H1 (cell line): ENCODE results near the gene OR2AE1. TPM values are rescaled to one million over a fixed set of nuclear protein-coding genes. Genes with fewer than 3 reads are reported as not detected.

ENCODE experiments used
- CTCF ChIA-PET: fragments of 300-600 bp; sonication (Branson Sonifier 250); formaldehyde crosslinking; loops from one replicate; lab custom pipeline; 2021; ENCODE audit not compliant: partially characterized antibody; lab: Charles Lee
- POLR2A ChIA-PET: fragments of 300-600 bp; sonication (Branson Sonifier 250); formaldehyde crosslinking; loops from one replicate; lab custom pipeline; 2021; ENCODE audit warnings: inconsistent platforms; ENCODE audit not compliant: partially characterized antibody; lab: Charles Lee
- DNase-seq, 2 experiments: peaks; one replicate each; pipeline versions ENCODE4 v3.0.0 to v3.0.0-alpha.2; 2010 to 2022; ENCODE audit warnings: low spot score in 2 of 2, low read depth in 1 of 2, mixed read lengths in 1 of 2
- FAIRE-seq: peaks from 2 replicates; lab custom pipeline; 2011; peaks lifted over from hg19 to GRCh38; lab: Jason Lieb, UNC
- H2AFZ ChIP-seq: 2 replicates; pipeline ENCODE4 v1.8.1; 2012; ENCODE audit warnings: low read length, inconsistent platforms
- H2AK5ac ChIP-seq: 2 replicates; pipeline ENCODE4 v1.6.1; 2013; ENCODE audit warnings: low read depth, low read length
- H2BK120ac ChIP-seq: replicated peaks from 2 replicates; pipeline ENCODE3; 2013; ENCODE audit warnings: low read depth, low read length, inconsistent platforms
- H2BK12ac ChIP-seq: 2 replicates; pipeline ENCODE4 v1.6.1; 2013; ENCODE audit warnings: low read depth, low read length
- H2BK15ac ChIP-seq: 2 replicates; pipeline ENCODE4 v1.6.1; 2013; ENCODE audit warnings: low read length
- H2BK20ac ChIP-seq: 2 replicates; pipeline ENCODE4 v1.6.1; 2013; ENCODE audit warnings: low read length
- H2BK5ac ChIP-seq: 2 replicates; pipeline ENCODE4 v1.6.1; 2013; ENCODE audit warnings: low read depth, low read length
- H3K14ac ChIP-seq: 2 replicates; pipeline ENCODE4 v1.6.1; 2013; ENCODE audit warnings: inconsistent platforms; ENCODE audit not compliant: insufficient read length
- H3K18ac ChIP-seq: 2 replicates; pipeline ENCODE4 v1.6.1; 2013; ENCODE audit warnings: low read length; ENCODE audit errors: extremely low read depth
- H3K23ac ChIP-seq: 2 replicates; pipeline ENCODE4 v1.6.1; 2013; ENCODE audit warnings: inconsistent platforms; ENCODE audit not compliant: insufficient read length
- H3K23me2 ChIP-seq: 2 replicates; pipeline ENCODE4 v1.6.1; 2013; ENCODE audit warnings: low read depth, low read length
- H3K27ac ChIP-seq: 2 replicates; pipeline ENCODE4 v1.6.1; 2011; ENCODE audit warnings: low read depth, low read length, inconsistent platforms
- H3K27me3 ChIP-seq, 4 experiments: replicated peaks in 1 of 4; 1 replicate in 1 of 4; 2 replicates in 3 of 4; pipeline versions ENCODE4 v1.6.1 to v1.8.1; 2011 to 2013; ENCODE audit warnings: low read length in 3 of 4, mild to moderate bottlenecking in 3 of 4, inconsistent platforms in 2 of 4, mixed read lengths in 2 of 4, moderate library complexity in 1 of 4; ENCODE audit not compliant: control insufficient read depth in 3 of 4, insufficient read depth in 3 of 4; ENCODE audit errors: extremely low read depth in 1 of 4
- H3K36me3 ChIP-seq, 4 experiments: 2 replicates each; pipeline versions ENCODE4 v1.6.1 to v1.8.1; 2011 to 2013; ENCODE audit warnings: mild to moderate bottlenecking in 4 of 4, low read length in 3 of 4, moderate library complexity in 2 of 4, control low read depth in 1 of 4, inconsistent platforms in 1 of 4; ENCODE audit not compliant: insufficient read depth in 4 of 4, control insufficient read depth in 2 of 4
- H3K4ac ChIP-seq: replicated peaks from 2 replicates; pipeline ENCODE3; 2013; ENCODE audit warnings: low read length, low read depth, mixed read lengths, inconsistent platforms; ENCODE audit not compliant: insufficient read length
- H3K4me1 ChIP-seq, 4 experiments: replicated peaks in 1 of 4; 1 replicate in 1 of 4; 2 replicates in 3 of 4; pipeline versions ENCODE4 v1.6.1 to v1.8.1; 2011 to 2013; ENCODE audit warnings: low read length in 3 of 4, inconsistent platforms in 2 of 4, mixed read lengths in 1 of 4; ENCODE audit not compliant: insufficient read depth in 4 of 4, control insufficient read depth in 3 of 4
- H3K4me2 ChIP-seq, 2 experiments: 2 replicates each; pipeline versions ENCODE4 v1.6.1 to v1.8.1; 2011 to 2013; ENCODE audit warnings: low read depth in 2 of 2, low read length in 2 of 2, control low read depth in 1 of 2, inconsistent platforms in 1 of 2, mild to moderate bottlenecking in 1 of 2; ENCODE audit not compliant: insufficient read depth in 1 of 2
- H3K4me3 ChIP-seq, 4 experiments: fragments of 200-600, 300-600 bp in 1 of 4; sonication (generic), shearing (Covaris generic), sonication (Bioruptor Twin) in 1 of 4; 2 replicates each; pipeline versions ENCODE4 v1.5.1 to v1.8.1; 2011 to 2016; ENCODE audit warnings: low read length in 4 of 4, low read depth in 3 of 4, control low read depth in 2 of 4, inconsistent platforms in 2 of 4, mild to moderate bottlenecking in 2 of 4, mixed read lengths in 1 of 4, moderate library complexity in 1 of 4; ENCODE audit not compliant: insufficient read depth in 2 of 4; ENCODE audit errors: extremely low read depth in 1 of 4
- H3K56ac ChIP-seq: replicated peaks from 2 replicates; pipeline ENCODE3; 2013; ENCODE audit warnings: low read depth, mild to moderate bottlenecking, mixed read lengths, low read length, inconsistent platforms; ENCODE audit not compliant: insufficient read length
- H3K79me1 ChIP-seq: 2 replicates; pipeline ENCODE4 v1.6.1; 2013; ENCODE audit warnings: low read depth, low read length, control low read depth
- H3K79me2 ChIP-seq, 2 experiments: 2 replicates each; pipeline versions ENCODE4 v1.6.1 to v1.8.1; 2012 to 2013; ENCODE audit warnings: low read length in 2 of 2, mild to moderate bottlenecking in 2 of 2, inconsistent platforms in 1 of 2; ENCODE audit not compliant: insufficient read depth in 2 of 2, control insufficient read depth in 1 of 2
- H3K9ac ChIP-seq, 4 experiments: replicated peaks in 1 of 4; 1 replicate in 1 of 4; 2 replicates in 3 of 4; pipeline versions ENCODE4 v1.6.1 to v1.8.1; 2011 to 2013; ENCODE audit warnings: low read depth in 3 of 4, low read length in 3 of 4, control low read depth in 2 of 4, mild to moderate bottlenecking in 2 of 4, moderate library complexity in 2 of 4, inconsistent platforms in 1 of 4; ENCODE audit errors: extremely low read depth in 1 of 4
- H3K9me3 ChIP-seq, 2 experiments: 2 replicates each; pipeline versions ENCODE4 v1.6.1 to v1.8.1; 2012 to 2013; ENCODE audit warnings: mild to moderate bottlenecking in 2 of 2, moderate library complexity in 2 of 2, control low read depth in 1 of 2, inconsistent platforms in 1 of 2, low read depth in 1 of 2, low read length in 1 of 2, mixed read lengths in 1 of 2; ENCODE audit not compliant: insufficient read depth in 2 of 2
- H4K20me1 ChIP-seq, 2 experiments: replicated peaks in 1 of 2; 2 replicates each; pipeline versions ENCODE3 to v1.8.1; 2011 to 2013; ENCODE audit warnings: inconsistent platforms in 2 of 2, low read length in 2 of 2, mild to moderate bottlenecking in 1 of 2; ENCODE audit not compliant: insufficient read depth in 2 of 2, control insufficient read depth in 1 of 2
- H4K5ac ChIP-seq: 2 replicates; pipeline ENCODE4 v1.6.1; 2013; ENCODE audit warnings: low read length, low read depth, mixed read lengths, inconsistent platforms; ENCODE audit not compliant: insufficient read length
- H4K8ac ChIP-seq: 2 replicates; pipeline ENCODE4 v1.8.0; 2013; ENCODE audit warnings: mild to moderate bottlenecking, moderate library complexity, low read length, inconsistent platforms; ENCODE audit not compliant: insufficient read depth; ENCODE audit errors: extremely low read depth
- H4K91ac ChIP-seq: replicated peaks from 2 replicates; pipeline ENCODE3; 2013; ENCODE audit warnings: low read length, mixed read lengths, inconsistent platforms; ENCODE audit not compliant: insufficient read length
- BRCA1 ChIP-seq: IDR thresholded peaks from 2 replicates; pipeline ENCODE4 v1.6.1; 2012; ENCODE audit warnings: low read depth, low read length, improper control_type of control experiment
- CBX5 ChIP-seq: fragments of 300-800, 300-1000 bp; sonication (generic); IDR thresholded peaks from 2 replicates; pipeline ENCODE4 v1.7.1; 2016; ENCODE audit warnings: antibody characterized with exemption, low read length, low read depth
- CEBPB ChIP-seq: IDR thresholded peaks from 2 replicates; pipeline ENCODE4 v1.6.1; 2012; ENCODE audit warnings: low read depth, low read length
- CREB1 ChIP-seq: IDR thresholded peaks from 2 replicates; pipeline ENCODE4 v1.6.1; 2012; ENCODE audit warnings: inconsistent platforms
- GABPA ChIP-seq: IDR thresholded peaks from 2 replicates; pipeline ENCODE4 v1.6.1; 2011; ENCODE audit warnings: mild to moderate bottlenecking, low read length, moderate library complexity, borderline replicate concordance; ENCODE audit not compliant: insufficient read depth
- POLR2AphosphoS5 ChIP-seq: IDR thresholded peaks from 2 replicates; pipeline ENCODE4 v1.6.1; 2011; ENCODE audit warnings: low read depth, low read length
- WGBS, 2 experiments: shearing (Covaris generic) in 1 of 2; methylation state at CpG; one replicate each; pipeline versions ENCODE4 v1.1.6 to v1.1.7; 2013 to 2015; ENCODE audit warnings: low lambda C conversion rate in 2 of 2, mixed read lengths in 2 of 2, inconsistent platforms in 1 of 2, low coverage in 1 of 2, missing lambda C conversion rate in 1 of 2; ENCODE audit not compliant: insufficient replicate concordance in 2 of 2, insufficient coverage in 1 of 2, insufficient read length in 1 of 2; ENCODE audit errors: extremely low coverage in 1 of 2, missing lambda C conversion rate in 1 of 2; 5-methylcytosine and 5-hydroxymethylcytosine counted together
- polyA plus RNA-seq, 7 experiments: library from polyadenylated mRNA; depleted of rRNA in 3 of 7; stranded (reverse) in 5 of 7; unstranded in 2 of 7; fragments of >200 nt in 5 of 7; fragments of 200-250 nt in 2 of 7; gene quantifications; 1 replicate in 5 of 7; 2 replicates in 1 of 7; 4 replicates in 1 of 7; pipeline versions ENCODE4 v1.2.1 to v1.2.3, GENCODE V29; 2011 to 2013; ENCODE audit warnings: missing spikeins in 2 of 7, mixed read lengths in 2 of 7
- total RNA-seq: library from RNA; stranded (reverse); fragmentation: NEBNext Ultra II Directional; extraction: Animal tissue kit (Norgen Biotek cat#: 25700); gene quantifications from 2 replicates; pipeline ENCODE4 v1.2.1, GENCODE V29; 2021
- TF ChIP-seq, protein P1 (sequence below), 3 experiments: IDR thresholded peaks; 1 replicate in 2 of 3; 2 replicates in 1 of 3; pipeline versions ENCODE4 v1.5.1 to v1.6.1; 2011; ENCODE audit warnings: low read length in 3 of 3, mild to moderate bottlenecking in 3 of 3, inconsistent platforms in 2 of 3, low read depth in 1 of 3, moderate library complexity in 1 of 3; ENCODE audit not compliant: insufficient read depth in 1 of 3; ENCODE audit errors: control extremely low read depth in 1 of 3

The OR2AE1 gene
- total and polyA plus RNA-seq, 2 of the 8 experiments (the other 6 are each of a cell fraction or from before 2014, with no cell fraction given) = not detected

DNA sequence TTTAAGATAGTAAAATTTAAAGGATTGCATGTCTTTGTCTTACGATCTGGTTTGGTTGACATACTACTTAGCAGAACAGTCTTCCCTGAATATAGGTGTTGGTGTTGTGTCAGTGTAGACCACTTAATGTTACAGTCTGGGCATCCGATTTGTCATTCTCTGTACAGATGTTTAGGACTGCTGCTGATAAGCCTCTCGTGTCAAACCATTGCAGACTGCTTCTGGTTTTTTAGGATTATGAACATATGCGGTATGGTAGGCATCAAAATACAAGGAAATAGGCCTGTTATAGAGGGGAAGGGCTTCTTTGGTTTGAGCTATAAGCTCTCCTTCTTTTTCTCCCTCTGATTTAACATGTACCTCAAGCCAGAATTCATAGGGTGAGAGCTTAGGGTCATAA lies 41.6 kb downstream of the OR2AE1 start:
- no peaks in the 10 kb centered on the region for H3K23me2 ChIP-seq
- H3K9ac ChIP-seq = no peak overlapping the region
- POLR2A ChIA-PET = no interaction called here
- no peak overlapping the region for H3K4me3 ChIP-seq
- 93% methylated on average over 4 of the region's 4 CpGs; no CpG with 5 or more reads in 1 of the 2 experiments for WGBS, 2 experiments
- no peaks in the 10 kb centered on the region for H3K79me1 ChIP-seq
- no peaks in the 10 kb centered on the region for H4K20me1 ChIP-seq
- no peak overlapping the region for H4K5ac ChIP-seq
- no peak for TF ChIP-seq CEBPB
- no peak for TF ChIP-seq GABPA
- no peak for TF ChIP-seq CBX5
- TF ChIP-seq, protein P1, sequence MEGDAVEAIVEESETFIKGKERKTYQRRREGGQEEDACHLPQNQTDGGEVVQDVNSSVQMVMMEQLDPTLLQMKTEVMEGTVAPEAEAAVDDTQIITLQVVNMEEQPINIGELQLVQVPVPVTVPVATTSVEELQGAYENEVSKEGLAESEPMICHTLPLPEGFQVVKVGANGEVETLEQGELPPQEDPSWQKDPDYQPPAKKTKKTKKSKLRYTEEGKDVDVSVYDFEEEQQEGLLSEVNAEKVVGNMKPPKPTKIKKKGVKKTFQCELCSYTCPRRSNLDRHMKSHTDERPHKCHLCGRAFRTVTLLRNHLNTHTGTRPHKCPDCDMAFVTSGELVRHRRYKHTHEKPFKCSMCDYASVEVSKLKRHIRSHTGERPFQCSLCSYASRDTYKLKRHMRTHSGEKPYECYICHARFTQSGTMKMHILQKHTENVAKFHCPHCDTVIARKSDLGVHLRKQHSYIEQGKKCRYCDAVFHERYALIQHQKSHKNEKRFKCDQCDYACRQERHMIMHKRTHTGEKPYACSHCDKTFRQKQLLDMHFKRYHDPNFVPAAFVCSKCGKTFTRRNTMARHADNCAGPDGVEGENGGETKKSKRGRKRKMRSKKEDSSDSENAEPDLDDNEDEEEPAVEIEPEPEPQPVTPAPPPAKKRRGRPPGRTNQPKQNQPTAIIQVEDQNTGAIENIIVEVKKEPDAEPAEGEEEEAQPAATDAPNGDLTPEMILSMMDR (IDR thresholded peaks at IDR 0.05; ENCODE audit: control extremely low read depth in 1 of 3, insufficient read depth in 1 of 3, low read depth in 1 of 3, low read length in 3 of 3) = no peak
- TF ChIP-seq BRCA1 = no peak
- no peak for TF ChIP-seq CREB1
- no peak for TF ChIP-seq POLR2AphosphoS5
- no peak overlapping the region for H3K14ac ChIP-seq
- no peak overlapping the region for H3K4ac ChIP-seq
- no peak overlapping the region for H3K56ac ChIP-seq
- no peak for FAIRE-seq
- H3K4me1 ChIP-seq = peaks cover 1 to 9% (median 7%) of the 10 kb centered on the region in 4 experiments; a peak in 4 of 7 replicates
- no peaks in the 10 kb centered on the region for H3K9me3 ChIP-seq
- no peaks in the 10 kb centered on the region for H3K79me2 ChIP-seq
- no peak overlapping the region for H3K27ac ChIP-seq
- H3K36me3 ChIP-seq = no peaks in the 10 kb centered on the region
- no peak overlapping the region for H3K4me2 ChIP-seq
- H2BK5ac ChIP-seq = no peak overlapping the region
- H2AK5ac ChIP-seq = no peak overlapping the region
- H2BK12ac ChIP-seq = no peak overlapping the region
- no peak overlapping the region for H3K18ac ChIP-seq
- H2BK120ac ChIP-seq = no peak overlapping the region
- no peak overlapping the region for H3K23ac ChIP-seq
- H2AFZ ChIP-seq = no peak overlapping the region
- no peak overlapping the region for H4K91ac ChIP-seq
- no peak overlapping the region for H2BK20ac ChIP-seq
- H4K8ac ChIP-seq = no peak overlapping the region
- DNase-seq = no peak
- H2BK15ac ChIP-seq = no peak overlapping the region
- no peaks in the 10 kb centered on the region for H3K27me3 ChIP-seq
- CTCF ChIA-PET = no interaction called here
